Hippocampal formation (tissue), 2 donors: ENCODE results near the gene DAO.

ENCODE experiments used
- DNase-seq, 2 donors: peaks; one replicate each; lab custom pipeline; 2025; lab: John Stamatoyannopoulos, UW

The DAO gene

DNA sequence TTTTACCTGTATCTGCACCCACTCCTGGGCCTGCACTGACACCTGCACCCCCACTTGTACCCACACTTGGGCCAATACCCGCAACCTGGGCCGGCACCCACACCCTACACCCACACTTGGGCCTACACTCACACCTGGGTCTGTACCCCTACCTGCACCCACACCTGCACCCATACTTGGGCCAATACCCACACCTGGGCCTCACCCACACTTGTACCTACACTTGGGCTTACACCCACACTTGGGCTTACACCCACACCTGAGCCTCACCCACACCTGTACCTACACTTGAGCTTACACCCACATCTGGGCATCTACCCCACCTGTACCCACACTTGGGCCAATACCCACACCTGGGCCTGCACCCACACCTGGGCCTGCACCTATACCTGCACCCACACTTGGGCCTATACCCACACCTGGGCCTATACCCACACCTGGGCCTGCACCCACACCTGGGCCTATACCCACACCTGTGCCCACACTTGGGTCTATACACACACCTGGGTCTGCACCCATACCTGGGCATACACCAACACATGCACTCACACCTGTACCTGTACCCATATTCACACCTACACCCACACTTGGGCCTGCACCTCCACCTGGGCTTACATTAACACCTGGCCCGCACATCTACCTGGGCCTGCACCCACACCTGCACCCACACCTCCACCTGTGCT is 39.2 kb downstream of the DAO start:
- no peak for DNase-seq

DNA sequence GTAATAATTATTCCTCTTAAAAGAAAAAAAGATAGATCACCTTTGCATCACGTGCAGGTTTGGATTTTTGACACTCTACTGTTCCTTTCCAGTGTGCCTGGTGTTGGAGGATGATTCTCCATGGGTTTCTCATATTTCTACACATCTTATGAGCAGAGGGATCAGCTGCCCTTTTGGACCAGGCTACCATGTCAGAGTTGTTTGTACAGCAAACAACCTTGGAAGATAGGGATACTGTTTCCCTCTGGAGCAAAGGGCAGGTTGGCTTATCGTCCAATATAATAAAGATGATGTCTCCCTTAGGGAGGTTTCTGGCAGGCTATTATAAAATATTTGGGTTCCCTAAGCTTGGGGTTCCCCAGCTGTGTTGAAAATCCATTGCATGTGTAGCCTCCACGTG is 42.1 kb downstream of the DAO start:
- DNase-seq = no peak

DNA sequence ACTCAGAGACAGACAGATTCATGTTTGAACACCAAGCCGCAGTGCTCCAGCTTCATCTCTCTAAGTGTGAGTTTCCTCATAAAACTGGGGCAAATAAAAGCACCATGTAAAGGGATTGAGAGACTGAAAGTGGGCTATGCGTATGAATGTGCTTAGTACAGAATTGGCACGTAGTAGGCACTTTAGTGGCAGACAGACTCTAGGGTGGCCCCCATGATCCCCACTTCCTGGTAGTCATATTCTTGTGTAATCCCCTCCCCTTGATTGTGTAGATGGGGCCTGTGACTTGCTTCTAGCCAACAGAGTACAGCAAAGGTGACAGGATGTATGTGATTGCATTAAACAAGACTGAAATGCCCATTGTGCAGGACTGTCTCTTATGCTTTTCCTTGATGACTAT is 43.0 kb downstream of the DAO start:
- DNase-seq = no peak

DNA sequence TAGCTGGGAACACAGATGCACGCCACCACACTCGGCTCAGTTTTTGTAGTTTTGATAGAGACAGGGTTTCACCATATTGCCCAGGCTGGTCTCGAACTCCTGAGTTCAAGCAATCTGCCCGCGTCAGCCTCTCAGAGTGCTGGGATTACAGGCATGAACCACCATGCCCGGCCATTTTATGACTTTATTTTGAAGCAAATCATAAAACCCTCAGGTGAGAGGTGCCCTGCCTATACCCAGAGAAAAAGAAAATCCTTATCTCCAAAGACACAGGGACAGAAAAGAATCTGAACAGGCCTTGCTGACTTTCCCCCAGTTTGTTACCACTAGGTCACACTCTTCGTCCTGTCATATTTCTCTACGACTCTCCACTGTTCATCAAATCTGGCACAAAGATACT is 48.8 kb downstream of the DAO start:
- DNase-seq = no peak

DNA sequence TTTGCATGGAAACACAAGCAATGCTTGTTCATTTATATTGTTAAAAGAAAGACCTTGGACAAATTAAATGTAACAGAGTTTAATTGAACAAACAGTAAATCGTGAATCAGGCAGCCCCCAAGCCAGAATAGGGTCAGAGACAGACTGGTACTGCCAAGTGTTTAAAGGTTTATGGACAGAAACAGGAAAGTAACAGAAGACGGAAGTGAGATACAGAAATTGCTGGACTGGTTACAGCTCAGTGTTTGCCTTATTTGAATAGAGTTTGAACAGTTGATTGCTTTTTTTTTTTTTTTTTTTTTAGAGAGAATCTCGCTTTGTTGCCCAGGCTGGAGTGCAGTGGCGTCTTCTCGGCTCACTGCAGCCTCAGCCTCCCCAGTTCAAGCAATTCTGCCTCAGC is 50.3 kb downstream of the DAO start:
- no peak for DNase-seq

DNA sequence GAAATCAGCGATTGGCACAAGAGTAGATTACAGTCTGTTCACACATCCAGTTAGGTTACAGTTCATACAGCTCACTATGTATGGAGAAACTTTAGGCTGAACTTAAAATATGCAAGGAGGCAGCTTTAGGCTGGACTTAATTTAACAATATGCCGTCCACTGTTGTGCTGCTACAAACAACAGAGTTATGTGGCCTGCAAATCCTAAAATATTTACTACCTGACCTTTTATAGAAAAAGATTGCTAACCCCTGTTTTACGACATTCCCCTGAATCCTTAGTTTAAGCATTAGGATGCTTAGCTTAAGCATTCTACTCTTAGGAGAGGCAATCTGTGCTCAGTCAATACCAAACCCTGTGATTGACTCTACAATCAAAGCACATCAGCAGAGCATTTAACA is 50.9 kb downstream of the DAO start:
- no peak for DNase-seq

DNA sequence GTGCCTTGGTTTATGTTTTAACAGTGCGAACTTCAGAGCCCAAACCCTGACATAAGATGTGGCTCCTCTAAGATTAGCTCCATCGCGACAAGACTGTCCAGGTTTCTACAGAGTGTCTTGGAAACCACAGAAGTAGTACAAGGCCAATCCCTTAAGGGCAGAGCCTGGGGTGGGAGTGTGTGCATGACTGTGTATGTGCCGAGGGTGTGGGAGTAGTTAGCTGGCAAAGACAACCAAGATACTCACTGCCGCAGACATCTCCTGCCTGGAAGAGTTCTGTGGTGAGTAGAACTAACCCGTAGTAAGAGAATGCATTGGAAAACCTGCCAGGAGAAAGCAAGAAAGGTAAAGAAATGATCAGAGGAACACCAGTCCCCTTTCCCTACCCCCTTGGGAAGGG is 54.1 kb downstream of the DAO start:
- no peak for DNase-seq

DNA sequence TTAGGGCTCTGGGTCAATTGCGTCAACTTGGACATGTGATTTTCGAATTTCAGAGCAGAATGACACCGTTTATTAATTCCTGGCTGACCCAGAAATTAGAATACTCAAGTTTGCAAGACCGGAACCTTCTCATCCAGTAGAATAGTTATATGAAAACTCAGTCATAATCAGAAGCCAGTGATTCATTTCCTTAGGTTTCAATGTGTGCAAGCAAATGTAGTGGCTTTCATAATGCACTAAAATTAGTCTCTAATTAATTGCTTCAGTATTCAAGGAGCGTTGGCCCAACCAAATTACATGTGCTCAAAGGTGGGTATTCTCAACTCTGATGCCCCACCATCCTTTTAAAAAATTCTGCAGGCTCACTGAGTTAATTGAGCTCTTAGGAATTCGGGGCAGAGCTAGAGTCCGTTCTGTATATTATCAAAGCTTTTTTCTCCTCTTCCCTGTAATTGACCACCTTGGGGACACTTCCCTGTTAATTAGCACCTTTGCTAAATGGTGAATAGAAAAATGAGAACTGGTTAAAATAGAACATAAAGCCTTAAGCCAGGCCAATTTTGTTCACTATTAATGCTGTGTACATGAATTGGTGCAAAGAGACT is 55.4 kb downstream of the DAO start:
- DNase-seq = no peak

DNA sequence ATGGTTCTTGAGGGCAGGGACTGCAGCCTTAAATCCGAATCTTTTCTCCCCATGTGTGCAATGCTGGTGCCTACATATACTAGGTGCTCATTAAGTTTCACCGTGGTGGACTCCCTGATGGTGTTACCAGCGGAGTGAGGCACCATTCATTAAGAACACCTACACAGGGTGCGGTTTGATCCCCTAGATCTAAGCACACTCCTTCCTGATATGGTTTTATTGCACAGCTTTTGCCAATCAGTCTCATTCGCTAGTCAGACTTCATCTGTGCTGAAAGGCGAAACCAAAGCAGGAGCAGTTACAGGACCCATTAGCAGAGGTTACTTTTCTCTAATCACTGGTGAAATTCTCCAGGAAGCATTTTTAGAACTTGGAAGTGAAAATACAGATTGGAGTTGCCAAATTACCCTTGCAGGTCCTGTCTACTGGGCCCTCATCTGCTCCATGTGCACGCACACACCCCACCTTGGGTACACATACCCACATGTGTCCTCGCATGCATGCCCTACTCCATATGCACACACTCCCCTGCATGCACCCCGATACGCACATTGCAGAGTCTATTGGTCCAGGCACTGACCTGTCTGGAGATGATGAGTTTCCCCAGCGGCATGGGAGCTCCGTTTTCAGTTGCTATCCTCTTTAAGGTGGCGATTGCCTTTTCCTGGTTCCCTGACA is 58.5 kb downstream of the DAO start:
- no peak for DNase-seq

DNA sequence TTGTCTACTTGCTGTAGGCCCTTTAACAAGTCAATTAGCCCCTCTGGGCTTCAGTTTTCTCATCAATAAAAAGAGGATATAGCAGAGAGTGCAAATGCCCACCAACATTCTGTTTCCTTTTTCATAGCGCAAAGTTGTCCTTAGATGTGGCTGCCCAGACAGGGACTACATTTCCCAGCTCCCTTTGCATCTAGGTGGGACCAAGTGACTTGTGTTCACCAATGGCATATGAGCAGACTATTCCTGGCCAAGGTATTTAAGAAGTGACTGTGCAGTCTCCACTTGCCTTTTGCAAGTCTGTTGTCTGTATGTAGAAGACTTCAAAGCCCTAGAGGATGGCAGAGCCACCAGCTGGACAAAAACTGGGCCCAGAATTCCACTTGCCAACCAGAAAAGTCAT is 59.7 kb downstream of the DAO start:
- no peak for DNase-seq

DNA sequence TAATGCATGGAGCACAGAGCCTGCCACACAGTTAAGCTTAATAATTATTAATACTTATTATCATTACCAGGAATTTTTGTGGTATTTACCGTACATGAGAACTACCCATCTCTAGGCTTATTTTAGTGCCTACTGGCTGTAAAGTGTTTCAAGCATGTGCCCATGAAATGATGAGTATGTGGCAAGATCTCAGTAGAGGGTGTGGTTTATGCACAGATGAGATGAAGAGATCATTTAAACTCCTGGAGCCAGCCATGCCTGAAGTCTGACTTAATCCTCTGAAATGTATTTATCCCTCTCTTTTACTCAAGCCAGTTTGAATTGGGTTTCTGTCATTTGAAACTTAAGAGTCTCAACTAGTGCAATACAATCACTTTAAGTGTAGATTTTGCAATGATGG is 60.2 kb downstream of the DAO start:
- DNase-seq = no peak

DNA sequence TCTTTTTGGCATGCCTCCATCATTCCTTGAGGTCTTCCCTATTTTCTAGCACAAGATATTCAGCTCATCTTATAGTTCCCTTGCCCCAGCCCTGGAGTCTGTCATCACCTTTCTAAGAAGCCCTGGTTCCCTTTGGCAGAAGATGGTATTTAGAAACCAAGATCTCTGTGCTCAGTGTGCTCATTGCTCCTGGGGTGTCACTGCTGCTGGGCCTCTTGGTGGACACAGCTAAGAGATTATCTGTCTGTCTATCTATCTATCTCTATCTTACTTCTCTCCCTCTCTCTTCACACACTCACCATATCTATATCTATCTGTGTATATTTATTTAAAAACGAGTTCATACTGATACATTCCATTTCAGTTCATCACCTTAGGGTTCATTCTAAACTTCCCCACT is 67.2 kb downstream of the DAO start:
- no peak for DNase-seq

DNA sequence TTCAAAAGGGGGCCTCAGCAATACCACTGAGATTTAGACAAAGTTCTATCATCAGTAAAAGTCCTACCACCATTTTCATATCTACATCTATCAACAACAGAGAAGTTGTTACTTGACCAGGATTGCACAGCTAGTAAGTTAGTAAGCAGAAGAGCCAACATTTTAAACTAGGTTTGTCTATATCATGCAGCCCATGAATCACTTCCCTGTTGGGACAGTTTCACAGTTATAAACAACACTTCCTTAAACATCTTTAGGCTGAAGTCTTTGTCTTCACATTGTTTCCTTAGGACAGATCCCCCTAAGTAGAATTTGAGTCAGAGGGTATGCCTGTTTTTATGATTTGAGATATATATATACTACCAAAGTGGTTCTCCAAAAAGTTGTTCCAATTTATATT is 68.5 kb downstream of the DAO start:
- DNase-seq = peak in 1 of 2 donors; percentile 4

DNA sequence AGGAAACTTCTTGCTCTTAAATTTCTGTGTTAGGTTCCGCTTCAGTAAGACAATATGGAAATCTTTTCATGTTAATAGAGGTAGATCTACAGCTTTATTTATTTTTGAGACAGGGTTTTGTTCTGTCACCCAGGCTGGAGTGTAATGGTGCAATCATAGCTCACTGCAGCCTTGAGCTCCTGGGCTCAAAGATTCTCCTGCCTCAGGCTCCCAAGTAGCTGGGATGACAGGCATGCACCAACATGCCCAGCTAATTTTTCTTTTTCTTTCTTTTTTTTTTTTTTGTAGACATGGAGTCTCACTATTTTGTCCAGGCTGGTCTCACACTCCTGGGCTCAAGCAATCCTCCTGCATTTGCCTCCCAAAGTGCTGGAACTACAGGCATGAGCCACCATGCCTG is 70.1 kb downstream of the DAO start:
- DNase-seq = no peak
